CD14-positive monocyte (primary cell): Measurements from ENCODE around the gene MMP7. TPM values are rescaled to one million over a fixed set of nuclear protein-coding genes. Genes with fewer than 3 reads are reported as not detected.

Source experiments
- DNase-seq, 3 donors: peaks; one replicate each; pipeline ENCODE4 v3.0.0-alpha.2; 2011 to 2022
- H2AFZ ChIP-seq: 2 replicates; pipeline ENCODE4 v1.6.0; 2012; ENCODE audit warnings: mild to moderate bottlenecking, low read depth, low read length, inconsistent platforms; ENCODE audit not compliant: insufficient read depth, poor library complexity, severe bottlenecking
- H3K27ac ChIP-seq, 2 donors: 1 replicate in 1 of 2; 2 replicates in 1 of 2; pipeline ENCODE4 v1.5.1; 2012 to 2013; ENCODE audit warnings: low read length in 2 of 2, control low read depth in 1 of 2, inconsistent platforms in 1 of 2, low read depth in 1 of 2, mild to moderate bottlenecking in 1 of 2
- H3K27me3 ChIP-seq, 2 donors: one replicate each; pipeline versions ENCODE4 v1.6.0 to v1.6.1; 2011 to 2013; ENCODE audit warnings: low read length in 2 of 2; ENCODE audit not compliant: control insufficient read depth in 2 of 2, insufficient read depth in 2 of 2
- H3K36me3 ChIP-seq, 2 donors: replicated peaks in 1 of 2; 1 replicate in 1 of 2; 2 replicates in 1 of 2; pipeline versions ENCODE4 v1.5.1 to v1.6.1; 2012 to 2013; ENCODE audit warnings: low read length in 2 of 2, control low read depth in 1 of 2, inconsistent platforms in 1 of 2, mild to moderate bottlenecking in 1 of 2; ENCODE audit not compliant: insufficient read depth in 2 of 2, control insufficient read depth in 1 of 2
- H3K4me1 ChIP-seq, 2 donors: 1 replicate in 1 of 2; 2 replicates in 1 of 2; pipeline versions ENCODE4 v1.5.1 to v1.6.1; 2012 to 2013; ENCODE audit warnings: low read length in 2 of 2, control low read depth in 1 of 2, inconsistent platforms in 1 of 2, mild to moderate bottlenecking in 1 of 2, moderate library complexity in 1 of 2; ENCODE audit not compliant: insufficient read depth in 2 of 2, control insufficient read depth in 1 of 2
- H3K4me2 ChIP-seq: replicated peaks from 2 replicates; pipeline ENCODE3; 2012; ENCODE audit warnings: low read length, moderate library complexity, mild to moderate bottlenecking; ENCODE audit not compliant: poor library complexity, severe bottlenecking; ENCODE audit errors: extremely low read depth
- H3K4me3 ChIP-seq, 3 experiments: fragments of 200-600 bp in 1 of 3; sonication (generic) in 1 of 3; replicated peaks in 1 of 3; 1 replicate in 2 of 3; 2 replicates in 1 of 3; pipeline ENCODE4 v1.5.1; 2011 to 2013; ENCODE audit warnings: low read length in 3 of 3, mild to moderate bottlenecking in 3 of 3, control low read depth in 2 of 3, low read depth in 2 of 3, inconsistent platforms in 1 of 3, moderate library complexity in 1 of 3
- H3K79me2 ChIP-seq: 2 replicates; pipeline ENCODE4 v1.6.0; 2012; ENCODE audit warnings: mild to moderate bottlenecking, control low read depth, inconsistent platforms, low read length, moderate library complexity; ENCODE audit not compliant: insufficient read depth
- H3K9ac ChIP-seq: 2 replicates; pipeline ENCODE4 v1.6.0; 2017; ENCODE audit warnings: low read length, mild to moderate bottlenecking; ENCODE audit not compliant: insufficient read depth, poor library complexity, severe bottlenecking
- H3K9me3 ChIP-seq, 2 donors: replicated peaks in 1 of 2; 1 replicate in 1 of 2; 2 replicates in 1 of 2; pipeline versions ENCODE4 v1.5.1 to v1.6.1; 2012 to 2013; ENCODE audit warnings: low read length in 2 of 2, control low read depth in 1 of 2; ENCODE audit not compliant: control insufficient read depth in 1 of 2, insufficient read depth in 1 of 2
- H4K20me1 ChIP-seq: 2 replicates; pipeline ENCODE4 v1.6.0; 2012; ENCODE audit warnings: mild to moderate bottlenecking, low read length, control low read depth, moderate library complexity; ENCODE audit not compliant: insufficient read depth
- H3K27ac Mint-ChIP-seq, 7 donors: one replicate each; pipeline ENCODE4 v1.8.0; 2020; ENCODE audit warnings: mild to moderate bottlenecking in 7 of 7, mixed read lengths in 7 of 7, moderate library complexity in 6 of 7, inconsistent platforms in 2 of 7
- H3K27me3 Mint-ChIP-seq, 3 donors: one replicate each; pipeline ENCODE4 v1.8.0; 2021 to 2022; ENCODE audit warnings: low read depth in 3 of 3, mild to moderate bottlenecking in 3 of 3, mixed read lengths in 3 of 3, moderate library complexity in 3 of 3, inconsistent platforms in 1 of 3
- H3K36me3 Mint-ChIP-seq, 2 donors: one replicate each; pipeline ENCODE4 v1.8.0; 2020; ENCODE audit warnings: mixed read lengths in 2 of 2, inconsistent platforms in 1 of 2, mild to moderate bottlenecking in 1 of 2
- H3K4me1 Mint-ChIP-seq: one replicate; pipeline ENCODE4 v1.8.0; 2020; ENCODE audit warnings: mild to moderate bottlenecking, mixed read lengths
- H3K4me3 Mint-ChIP-seq, 2 donors: one replicate each; pipeline ENCODE4 v1.8.0; 2020; ENCODE audit warnings: mild to moderate bottlenecking in 2 of 2, mixed read lengths in 2 of 2, moderate library complexity in 1 of 2
- H3K9me3 Mint-ChIP-seq, 7 donors: one replicate each; pipeline ENCODE4 v1.8.0; 2020 to 2022; ENCODE audit warnings: mixed read lengths in 7 of 7, mild to moderate bottlenecking in 6 of 7, moderate library complexity in 6 of 7, inconsistent platforms in 2 of 7
- CTCF ChIP-seq: fragments of 200-600 bp; IDR thresholded peaks from one replicate; pipeline ENCODE4 v1.8.0; 2022; ENCODE audit warnings: antibody characterized with exemption, mild to moderate bottlenecking
- WGBS: methylation state at CpG from one replicate; pipeline ENCODE4 v1.1.5; 2013; ENCODE audit warnings: missing lambda C conversion rate; ENCODE audit not compliant: insufficient coverage; 5-methylcytosine and 5-hydroxymethylcytosine counted together
- intact Hi-C, 2 donors: fragments of 100-400 bp; cut with micrococcal nuclease; formaldehyde crosslinking; loops; one replicate each; pipeline versions ENCODE4 v1.15.0 to v1.15.1; 2023
- polyA plus RNA-seq, 3 donors: library from polyadenylated mRNA; depleted of rRNA in 1 of 3; unstranded in 2 of 3; stranded (reverse) in 1 of 3; fragments of 300-500 nt in 2 of 3; fragments of >200 nt in 1 of 3; fragmentation: Illumina TruSeq in 2 of 3; gene quantifications; 1 replicate in 2 of 3; 2 replicates in 1 of 3; pipeline ENCODE4 v1.2.3, GENCODE V29; 2012 to 2021

MMP7 gene
- polyA plus RNA-seq, 3 donors = not detected

DNA sequence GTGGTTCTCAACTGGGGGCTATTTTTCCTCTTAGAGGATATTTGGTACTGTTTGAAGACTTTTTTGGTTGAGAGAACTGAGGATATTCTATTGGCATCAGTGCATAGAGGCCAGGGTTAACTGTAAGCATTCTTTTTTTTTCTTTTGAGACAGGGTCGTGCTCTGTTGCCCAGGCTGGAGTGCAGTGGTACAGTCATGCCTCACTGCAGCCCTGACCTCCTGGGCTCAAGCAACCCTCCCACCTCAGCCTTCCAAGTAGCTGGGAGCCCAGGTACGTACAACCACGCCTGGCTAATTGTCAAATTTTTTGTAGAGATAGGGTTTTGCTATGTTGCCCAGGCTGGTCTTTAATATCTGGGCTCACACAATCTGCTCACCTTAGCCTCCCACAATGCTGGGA is 12.9 kb downstream of the MMP7 start:
- Histone ChIP-seq H3K4me3 (no peak overlapping the region), H3K9ac (no peak overlapping the region), H3K4me1 (peaks cover under 1 to 4% of the 10 kb centered on the region in 2 donors), H3K27ac (no peak overlapping the region), H2AFZ (no peak overlapping the region), H3K36me3 (no peaks in the 10 kb centered on the region), H4K20me1 (no peaks in the 10 kb centered on the region), H3K79me2 (no peaks in the 10 kb centered on the region), H3K9me3 (no peaks in the 10 kb centered on the region), H3K4me2 (no peak overlapping the region), H3K27me3 (no peaks in the 10 kb centered on the region)
- H3K4me1 Mint-ChIP-seq = peaks cover 4% of the 10 kb centered on the region
- peaks cover 0 to 2% (median 2%) of the 10 kb centered on the region in 3 donors for H3K27me3 Mint-ChIP-seq
- no peaks in the 10 kb centered on the region for H3K9me3 Mint-ChIP-seq
- intact Hi-C loops = no loop called here
- H3K4me3 Mint-ChIP-seq = no peak overlapping the region
- H3K36me3 Mint-ChIP-seq = no peaks in the 10 kb centered on the region
- no CpG with 5 or more reads among the region's 3 CpGs for WGBS
- no peak for TF ChIP-seq CTCF
- H3K27ac Mint-ChIP-seq = no peak overlapping the region
- DNase-seq = no peak

DNA sequence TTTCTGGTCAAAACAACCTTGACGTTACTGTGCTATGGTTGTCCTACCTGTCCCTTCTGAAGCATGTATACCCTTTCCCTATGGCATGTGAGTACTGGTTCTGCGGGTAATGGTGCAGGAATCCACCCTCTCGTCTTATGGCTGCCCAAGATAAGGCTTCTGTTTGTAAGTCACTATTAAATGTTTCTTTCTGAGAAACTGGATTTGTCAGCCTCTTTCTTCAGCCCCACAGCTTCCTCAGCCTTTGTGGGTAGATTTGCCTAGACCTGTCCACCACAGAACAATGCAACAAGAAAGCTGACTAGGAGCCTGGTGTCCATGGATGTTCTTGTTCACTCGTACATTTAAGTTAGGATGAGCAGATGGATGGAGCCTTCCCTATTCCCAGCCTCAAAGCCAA is 14.4 kb downstream of the MMP7 start:
- no peak overlapping the region for H3K9ac ChIP-seq
- H3K27me3 ChIP-seq = no peaks in the 10 kb centered on the region
- Mint-ChIP-seq H3K4me1 (peaks cover 2% of the 10 kb centered on the region), H3K27ac (no peak overlapping the region), H3K4me3 (no peak overlapping the region), H3K9me3 (no peaks in the 10 kb centered on the region), H3K36me3 (no peaks in the 10 kb centered on the region), H3K27me3 (peaks cover 0 to 2% (median 2%) of the 10 kb centered on the region in 3 donors)
- no peaks in the 10 kb centered on the region for H3K4me1 ChIP-seq
- no peak overlapping the region for H2AFZ ChIP-seq
- no peak for TF ChIP-seq CTCF
- H3K9me3 ChIP-seq = no peaks in the 10 kb centered on the region
- no peak for DNase-seq
- no peaks in the 10 kb centered on the region for H3K79me2 ChIP-seq
- H3K27ac ChIP-seq = no peak overlapping the region
- WGBS = no CpG with 5 or more reads among the region's 4 CpGs
- no peak overlapping the region for H3K4me3 ChIP-seq
- H3K4me2 ChIP-seq = no peak overlapping the region
- intact Hi-C loops = no loop called here
- H3K36me3 ChIP-seq = no peaks in the 10 kb centered on the region
- no peaks in the 10 kb centered on the region for H4K20me1 ChIP-seq
